Right lobe of liver (tissue), 4 donors: ENCODE results near the gene UBP1.

Source experiments
- POLR2A ChIP-seq: fragments of 450-650 bp; IDR thresholded peaks from one replicate; pipeline ENCODE4 v1.6.1; 2017; ENCODE audit warnings: antibody characterized with exemption, mild to moderate bottlenecking
- TF ChIP-seq, protein P1 (sequence below), 4 donors: fragments of 200-600 bp in 3 of 4; fragments of 450-650 bp in 1 of 4; IDR thresholded peaks; one replicate each; pipeline versions ENCODE4 v1.5.1 to v1.8.0; 2016 to 2022; ENCODE audit warnings: antibody characterized with exemption in 4 of 4, mild to moderate bottlenecking in 2 of 4
- donor health status: DM: no; HTN: no; CAD: no.
- donor health status: DM: no; HTN: no; CAD: no.
- donor health status: DM: no; HTN: yes; CAD: no.

DNA sequence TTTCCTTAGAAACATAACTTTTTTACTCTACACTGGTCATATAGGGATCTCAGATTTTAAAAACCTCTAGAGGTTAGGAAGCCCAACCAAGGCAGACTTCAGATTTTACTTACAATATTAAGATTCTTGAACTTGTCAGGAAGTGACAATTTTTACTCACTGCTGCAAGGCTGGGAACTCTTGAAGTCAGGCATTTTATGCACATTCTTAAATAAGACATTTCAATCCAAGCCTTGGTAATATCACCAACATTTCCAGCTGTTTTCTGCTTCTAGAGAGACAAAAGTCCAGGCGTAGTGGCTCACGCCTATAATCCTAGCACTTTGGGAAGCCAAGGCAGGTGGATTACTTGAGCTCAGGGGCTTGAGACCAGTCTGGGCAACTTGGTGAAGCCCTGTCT lies 33.6 kb upstream of the UBP1 start:
- TF ChIP-seq, protein P1, sequence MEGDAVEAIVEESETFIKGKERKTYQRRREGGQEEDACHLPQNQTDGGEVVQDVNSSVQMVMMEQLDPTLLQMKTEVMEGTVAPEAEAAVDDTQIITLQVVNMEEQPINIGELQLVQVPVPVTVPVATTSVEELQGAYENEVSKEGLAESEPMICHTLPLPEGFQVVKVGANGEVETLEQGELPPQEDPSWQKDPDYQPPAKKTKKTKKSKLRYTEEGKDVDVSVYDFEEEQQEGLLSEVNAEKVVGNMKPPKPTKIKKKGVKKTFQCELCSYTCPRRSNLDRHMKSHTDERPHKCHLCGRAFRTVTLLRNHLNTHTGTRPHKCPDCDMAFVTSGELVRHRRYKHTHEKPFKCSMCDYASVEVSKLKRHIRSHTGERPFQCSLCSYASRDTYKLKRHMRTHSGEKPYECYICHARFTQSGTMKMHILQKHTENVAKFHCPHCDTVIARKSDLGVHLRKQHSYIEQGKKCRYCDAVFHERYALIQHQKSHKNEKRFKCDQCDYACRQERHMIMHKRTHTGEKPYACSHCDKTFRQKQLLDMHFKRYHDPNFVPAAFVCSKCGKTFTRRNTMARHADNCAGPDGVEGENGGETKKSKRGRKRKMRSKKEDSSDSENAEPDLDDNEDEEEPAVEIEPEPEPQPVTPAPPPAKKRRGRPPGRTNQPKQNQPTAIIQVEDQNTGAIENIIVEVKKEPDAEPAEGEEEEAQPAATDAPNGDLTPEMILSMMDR (IDR thresholded peaks at IDR 0.05) = no peak
- no peak for TF ChIP-seq POLR2A
